ENCODE measurements around the gene PDZRN3. TPM values are rescaled to one million over a fixed set of nuclear protein-coding genes. Genes with fewer than 3 reads are reported as not detected.

The PDZRN3 gene
- total RNA-seq, 1 donor from 2014 or later = 4.1 TPM

GRCh38 chr3:73398084-73398483 lies 226.7 kb downstream of the PDZRN3 start:
- no peak for DNase-seq (ENCODE audit: low read depth)
- no peak for TF ChIP-seq CTCF (IDR thresholded peaks at IDR 0.05; ENCODE audit: insufficient read depth, low read length, poor library complexity, severe bottlenecking)
- no peaks in the 10 kb centered on the region for H3K27me3 ChIP-seq (ENCODE audit: control insufficient read depth, insufficient read depth, low read length)

DNA sequence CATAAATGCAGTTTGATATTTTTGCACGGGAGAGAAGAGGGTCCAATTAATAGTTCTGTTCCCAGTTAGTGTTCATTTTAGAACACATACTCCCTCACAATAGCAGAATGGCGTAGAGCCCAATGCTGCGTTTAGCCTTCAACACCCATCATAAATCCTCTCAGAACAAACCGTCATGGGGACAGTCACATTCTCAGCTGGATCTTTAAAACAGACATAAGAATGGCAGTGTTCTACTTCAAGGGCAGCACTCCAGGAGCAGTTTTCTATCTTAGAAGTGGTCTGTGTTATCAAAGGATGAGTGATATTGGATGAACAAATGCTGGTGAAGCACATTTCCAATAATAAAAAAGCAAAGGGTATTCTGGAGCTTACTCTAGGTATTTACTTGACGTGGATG lies 230.5 kb downstream of the PDZRN3 start:
- no peak overlapping the region for H3K4me3 ChIP-seq (ENCODE audit: low read depth, low read length)
- TF ChIP-seq CTCF (IDR thresholded peaks at IDR 0.05; ENCODE audit: insufficient read depth, low read length, poor library complexity, severe bottlenecking) = no peak
- no peak for DNase-seq (ENCODE audit: low read depth)
- no peaks in the 10 kb centered on the region for H3K27me3 ChIP-seq (ENCODE audit: control insufficient read depth, insufficient read depth, low read length)
- no peaks in the 10 kb centered on the region for H3K36me3 ChIP-seq (ENCODE audit: control insufficient read depth, insufficient read depth, low read length)

More at GRCh38 chr3:73398084-73398483, 226.7 kb downstream of the PDZRN3 start:
- Histone ChIP-seq H3K36me3 (ENCODE audit: control insufficient read depth, insufficient read depth, low read length) (no peaks in the 10 kb centered on the region), H3K4me3 (ENCODE audit: low read depth, low read length) (no peak overlapping the region)

- no peak for DNase-seq (ENCODE audit: low read depth)
- Histone ChIP-seq H3K4me3 (ENCODE audit: low read depth, low read length) (no peak overlapping the region), H3K27me3 (ENCODE audit: control insufficient read depth, insufficient read depth, low read length) (no peaks in the 10 kb centered on the region), H3K36me3 (ENCODE audit: control insufficient read depth, insufficient read depth, low read length) (no peaks in the 10 kb centered on the region)
- no peak for TF ChIP-seq CTCF (IDR thresholded peaks at IDR 0.05; ENCODE audit: insufficient read depth, low read length, poor library complexity, severe bottlenecking)
Measured at GRCh38 chr3:73393005-73393404, 231.7 kb downstream of the PDZRN3 start.

DNA sequence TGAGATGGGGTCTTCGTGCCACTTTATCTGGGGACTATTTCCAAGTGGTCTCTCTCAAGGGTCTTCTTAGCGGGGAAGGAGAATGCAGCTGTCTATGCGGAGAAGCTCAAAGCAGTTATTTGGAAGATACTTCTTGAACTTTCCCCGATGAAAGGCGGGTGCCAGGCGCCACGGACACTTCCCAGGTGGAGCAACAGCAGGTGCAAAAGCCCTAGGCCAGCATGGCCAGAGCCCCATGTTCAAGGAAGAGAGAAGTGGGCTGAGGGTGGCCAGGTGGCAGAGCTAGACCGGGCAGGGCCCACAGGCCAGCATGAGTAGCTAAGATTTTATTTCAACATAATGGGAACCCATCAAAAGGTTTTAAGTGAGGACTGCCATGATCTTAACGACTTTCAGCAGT lies 232.8 kb downstream of the PDZRN3 start:
- H3K4me3 ChIP-seq (ENCODE audit: low read depth, low read length) = no peak overlapping the region
- no peak for TF ChIP-seq CTCF (IDR thresholded peaks at IDR 0.05; ENCODE audit: insufficient read depth, low read length, poor library complexity, severe bottlenecking)
- no peaks in the 10 kb centered on the region for H3K27me3 ChIP-seq (ENCODE audit: control insufficient read depth, insufficient read depth, low read length)
- no peak for DNase-seq (ENCODE audit: low read depth)
- H3K36me3 ChIP-seq (ENCODE audit: control insufficient read depth, insufficient read depth, low read length) = no peaks in the 10 kb centered on the region

DNA sequence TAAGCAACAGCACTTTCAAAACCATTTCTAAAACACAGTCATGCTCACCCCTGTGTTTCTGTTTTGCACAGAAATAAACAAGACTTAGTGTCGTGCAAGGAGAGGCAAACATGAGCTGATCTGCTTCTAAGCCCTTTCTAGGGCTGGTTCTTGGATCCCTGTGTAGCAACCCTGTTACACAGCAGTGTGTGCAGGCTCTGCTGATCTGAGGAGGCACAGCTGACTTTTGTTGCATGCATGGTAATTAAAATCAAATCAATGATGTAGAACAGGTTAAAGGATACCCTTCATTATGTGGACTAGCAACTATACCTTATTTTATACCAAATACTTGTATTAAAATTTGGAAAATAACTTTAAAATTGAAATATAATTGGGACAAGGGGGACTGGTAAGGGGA lies 234.8 kb downstream of the PDZRN3 start:
- Histone ChIP-seq H3K27me3 (ENCODE audit: control insufficient read depth, insufficient read depth, low read length) (no peaks in the 10 kb centered on the region), H3K36me3 (ENCODE audit: control insufficient read depth, insufficient read depth, low read length) (no peaks in the 10 kb centered on the region), H3K4me3 (ENCODE audit: low read depth, low read length) (no peak overlapping the region)
- no peak for DNase-seq (ENCODE audit: low read depth)
- TF ChIP-seq CTCF (IDR thresholded peaks at IDR 0.05; ENCODE audit: insufficient read depth, low read length, poor library complexity, severe bottlenecking) = no peak

DNA sequence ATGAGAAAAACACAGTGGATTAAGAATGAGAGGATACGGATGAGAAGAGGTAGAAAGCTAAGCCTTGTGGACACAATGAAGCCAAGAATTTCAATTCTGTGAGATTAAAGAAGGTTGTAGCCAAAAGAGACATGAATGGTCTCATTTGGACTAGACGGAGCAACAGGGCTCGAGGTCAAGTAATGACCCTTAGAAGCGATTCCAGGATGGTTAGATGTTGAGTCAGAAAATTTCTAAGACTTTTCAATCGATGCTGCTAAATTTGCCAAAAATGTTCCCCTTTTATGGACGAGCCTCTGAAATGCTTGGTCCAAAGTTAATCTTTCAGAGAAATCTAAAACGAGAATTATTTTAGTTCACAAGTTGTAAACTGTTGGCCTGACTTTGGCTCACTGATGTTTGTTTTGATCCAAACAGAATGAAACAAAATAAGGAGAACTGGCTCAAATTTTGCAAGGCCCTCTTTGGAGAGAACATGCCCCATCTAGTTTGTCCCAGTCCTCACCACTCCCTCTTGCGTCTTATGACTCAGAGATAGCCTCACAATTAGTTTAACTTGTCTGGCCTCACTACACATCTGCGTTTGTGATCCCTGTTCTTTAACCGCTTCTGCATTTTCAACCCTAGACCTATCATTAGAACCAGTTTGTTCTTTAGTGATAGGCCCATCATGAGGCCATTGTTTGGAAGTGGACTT lies 235.5 kb downstream of the PDZRN3 start:
- no peak for DNase-seq (ENCODE audit: low read depth)
- no peak overlapping the region for H3K4me3 ChIP-seq (ENCODE audit: low read depth, low read length)
- no peaks in the 10 kb centered on the region for H3K36me3 ChIP-seq (ENCODE audit: control insufficient read depth, insufficient read depth, low read length)
- no peak for TF ChIP-seq CTCF (IDR thresholded peaks at IDR 0.05; ENCODE audit: insufficient read depth, low read length, poor library complexity, severe bottlenecking)
- no peaks in the 10 kb centered on the region for H3K27me3 ChIP-seq (ENCODE audit: control insufficient read depth, insufficient read depth, low read length)

Measured in kidney epithelial cell (primary cell).